Hepatocyte (in vitro differentiated cells): ENCODE results near the gene CRMP1.

ENCODE experiments used
- CTCF ChIP-seq: fragments of 200-600 bp; sonication (generic); IDR thresholded peaks from 2 replicates; pipeline ENCODE4 v1.5.1; 2016; ENCODE audit warnings: antibody characterized with exemption, mild to moderate bottlenecking; ENCODE audit not compliant: poor library complexity
- EZH2phosphoT487 ChIP-seq: fragments of 200-600 bp; sonication (generic); IDR thresholded peaks from one replicate; pipeline ENCODE4 v1.6.1; 2018; ENCODE audit warnings: antibody characterized with exemption, mild to moderate bottlenecking, low read depth, moderate library complexity; ENCODE audit not compliant: unreplicated experiment, severe bottlenecking

- TF ChIP-seq CTCF, result no peak
- TF ChIP-seq EZH2phosphoT487, result no peak
These were observed 25.8 kb downstream of the CRMP1 start for GRCh38 chr4:5866841-5867813.
